ENCODE measurements around the gene TM9SF2. TPM values are rescaled to one million over a fixed set of nuclear protein-coding genes. Genes with fewer than 3 reads are reported as not detected.

The TM9SF2 gene
- polyA plus RNA-seq, 3 donors: 54.0 to 255 (median 218) TPM

DNA sequence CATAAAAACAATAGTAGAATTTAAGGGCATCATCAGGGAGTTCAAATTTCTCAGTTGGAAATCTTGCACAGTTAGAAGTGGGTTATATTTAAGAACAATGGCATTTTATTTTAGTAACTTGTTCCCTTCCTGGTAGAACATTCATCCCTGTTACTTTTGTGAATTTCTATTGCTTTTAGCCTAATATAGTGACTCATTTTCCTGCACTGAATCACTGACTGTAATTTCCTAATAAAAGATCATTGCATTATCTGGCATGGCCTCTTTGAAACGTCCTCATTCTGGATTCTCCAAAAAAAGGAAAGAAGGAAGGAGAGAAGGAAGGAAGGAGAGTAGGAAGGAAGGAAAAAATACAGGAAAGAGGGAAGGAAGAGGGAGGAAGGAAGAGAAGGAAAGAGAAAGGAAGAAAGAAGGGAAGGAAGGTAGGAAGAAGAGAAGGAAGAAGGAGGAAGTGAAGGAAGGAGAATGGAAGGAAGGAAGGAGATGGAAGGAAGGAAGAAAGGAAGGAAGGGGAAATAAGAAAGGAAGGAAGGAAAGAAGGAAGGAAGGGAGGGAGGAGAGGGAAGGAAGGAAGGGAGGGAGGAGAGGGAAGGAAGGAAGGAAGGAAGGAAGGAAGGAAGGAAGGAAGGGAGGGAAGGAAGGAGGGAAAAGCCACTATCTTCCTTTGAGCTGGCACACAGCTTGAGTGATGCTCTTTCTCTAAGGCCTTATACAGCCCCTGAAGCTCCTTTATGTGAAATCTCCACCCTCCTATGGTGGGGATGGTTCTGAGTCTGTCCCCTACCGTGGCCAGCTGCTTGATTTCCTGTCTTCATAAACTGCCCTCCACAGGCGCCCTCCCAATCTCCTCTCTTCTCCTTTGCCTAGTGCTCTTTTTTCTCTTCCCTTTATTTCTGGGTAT, 29.8 kb upstream of the TM9SF2 start:
- peaks cover 0 to 1% of the 10 kb centered on the region in 2 donors for H3K36me3 Mint-ChIP-seq
- no peaks in the 10 kb centered on the region for H3K79me2 ChIP-seq (ENCODE audit: insufficient read depth, low read length)
- TF ChIP-seq, protein P1, sequence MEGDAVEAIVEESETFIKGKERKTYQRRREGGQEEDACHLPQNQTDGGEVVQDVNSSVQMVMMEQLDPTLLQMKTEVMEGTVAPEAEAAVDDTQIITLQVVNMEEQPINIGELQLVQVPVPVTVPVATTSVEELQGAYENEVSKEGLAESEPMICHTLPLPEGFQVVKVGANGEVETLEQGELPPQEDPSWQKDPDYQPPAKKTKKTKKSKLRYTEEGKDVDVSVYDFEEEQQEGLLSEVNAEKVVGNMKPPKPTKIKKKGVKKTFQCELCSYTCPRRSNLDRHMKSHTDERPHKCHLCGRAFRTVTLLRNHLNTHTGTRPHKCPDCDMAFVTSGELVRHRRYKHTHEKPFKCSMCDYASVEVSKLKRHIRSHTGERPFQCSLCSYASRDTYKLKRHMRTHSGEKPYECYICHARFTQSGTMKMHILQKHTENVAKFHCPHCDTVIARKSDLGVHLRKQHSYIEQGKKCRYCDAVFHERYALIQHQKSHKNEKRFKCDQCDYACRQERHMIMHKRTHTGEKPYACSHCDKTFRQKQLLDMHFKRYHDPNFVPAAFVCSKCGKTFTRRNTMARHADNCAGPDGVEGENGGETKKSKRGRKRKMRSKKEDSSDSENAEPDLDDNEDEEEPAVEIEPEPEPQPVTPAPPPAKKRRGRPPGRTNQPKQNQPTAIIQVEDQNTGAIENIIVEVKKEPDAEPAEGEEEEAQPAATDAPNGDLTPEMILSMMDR (IDR thresholded peaks at IDR 0.05): no peak
- H3K27ac ChIP-seq (ENCODE audit: low read depth in 1 of 2, low read length in 2 of 2): peak overlapping the region in 1 of 2 donors; percentile 3
- no peak overlapping the region for H3K4me2 ChIP-seq (replicated peaks; ENCODE audit: extremely low read depth, low read length, poor library complexity, severe bottlenecking)
- no peak overlapping the region for H3K4me3 ChIP-seq (replicated peaks in 1 of 3; ENCODE audit: low read depth in 2 of 3, low read length in 3 of 3)
- 33% methylated on average over 2 of the region's 3 CpGs for WGBS (ENCODE audit: insufficient coverage)
- H2AFZ ChIP-seq (ENCODE audit: insufficient read depth, low read depth, low read length, poor library complexity, severe bottlenecking): no peak overlapping the region
- DNase-seq: peak in 2 of 3 donors; percentile 30 to 54
- H3K4me1 Mint-ChIP-seq: peaks cover 34% of the 10 kb centered on the region
- H3K4me1 ChIP-seq (ENCODE audit: control insufficient read depth in 1 of 2, insufficient read depth in 2 of 2, low read length in 2 of 2): peaks cover 25 to 28% of the 10 kb centered on the region in 2 donors
- peaks cover 0 to 8% (median 4%) of the 10 kb centered on the region in 7 donors for H3K9me3 Mint-ChIP-seq
- no peaks in the 10 kb centered on the region for H3K36me3 ChIP-seq (replicated peaks in 1 of 2; ENCODE audit: control insufficient read depth in 1 of 2, insufficient read depth in 2 of 2, low read length in 2 of 2)
- H3K27me3 Mint-ChIP-seq (ENCODE audit: low read depth in 3 of 3): peaks cover 0 to 3% (median 2%) of the 10 kb centered on the region in 3 donors
- no peak overlapping the region for H3K4me3 Mint-ChIP-seq
- H3K9me3 ChIP-seq (replicated peaks in 1 of 2; ENCODE audit: control insufficient read depth in 1 of 2, insufficient read depth in 1 of 2, low read length in 2 of 2): no peaks in the 10 kb centered on the region
- intact Hi-C loops (cut with micrococcal nuclease): no loop called here
- H3K27me3 ChIP-seq (ENCODE audit: control insufficient read depth in 2 of 2, insufficient read depth in 2 of 2, low read length in 2 of 2): no peaks in the 10 kb centered on the region
- no peaks in the 10 kb centered on the region for H4K20me1 ChIP-seq (ENCODE audit: insufficient read depth, low read length)
- H3K9ac ChIP-seq (ENCODE audit: insufficient read depth, low read length, poor library complexity, severe bottlenecking): no peak overlapping the region
- peak overlapping the region in 6 of 7 donors; percentile 25 to 86 (median 68) for H3K27ac Mint-ChIP-seq

DNA sequence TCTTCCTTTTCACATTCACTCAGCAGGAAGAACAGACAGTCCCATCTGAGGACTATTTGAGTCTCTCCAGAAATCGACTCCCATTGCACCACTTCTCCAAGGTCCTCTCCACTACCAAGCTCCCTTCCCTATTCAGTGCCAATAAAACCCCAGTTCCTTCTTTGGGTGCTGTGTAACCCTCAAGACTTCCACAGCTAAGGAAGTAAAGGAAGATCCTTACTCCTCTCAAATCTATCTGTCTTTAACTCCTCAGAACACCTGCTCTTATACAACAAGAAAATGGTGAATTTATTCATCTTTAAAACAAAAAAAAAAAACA, 29.2 kb upstream of the TM9SF2 start:
- H3K27ac Mint-ChIP-seq: peak overlapping the region in 1 of 7 donors; percentile 80
- H3K9me3 Mint-ChIP-seq: peaks cover 0 to 8% (median 4%) of the 10 kb centered on the region in 7 donors
- Histone ChIP-seq H3K79me2 (ENCODE audit: insufficient read depth, low read length) (no peaks in the 10 kb centered on the region), H3K27me3 (ENCODE audit: control insufficient read depth in 2 of 2, insufficient read depth in 2 of 2, low read length in 2 of 2) (no peaks in the 10 kb centered on the region), H3K36me3 (replicated peaks in 1 of 2; ENCODE audit: control insufficient read depth in 1 of 2, insufficient read depth in 2 of 2, low read length in 2 of 2) (no peaks in the 10 kb centered on the region), H3K9ac (ENCODE audit: insufficient read depth, low read length, poor library complexity, severe bottlenecking) (no peak overlapping the region), H3K27ac (ENCODE audit: low read depth in 1 of 2, low read length in 2 of 2) (no peak overlapping the region), H3K9me3 (replicated peaks in 1 of 2; ENCODE audit: control insufficient read depth in 1 of 2, insufficient read depth in 1 of 2, low read length in 2 of 2) (no peaks in the 10 kb centered on the region), H4K20me1 (ENCODE audit: insufficient read depth, low read length) (no peaks in the 10 kb centered on the region), H3K4me2 (replicated peaks; ENCODE audit: extremely low read depth, low read length, poor library complexity, severe bottlenecking) (no peak overlapping the region), H3K4me1 (ENCODE audit: control insufficient read depth in 1 of 2, insufficient read depth in 2 of 2, low read length in 2 of 2) (peaks cover 29 to 32% of the 10 kb centered on the region in 2 donors), H3K4me3 (replicated peaks in 1 of 3; ENCODE audit: low read depth in 2 of 3, low read length in 3 of 3) (no peak overlapping the region), H2AFZ (ENCODE audit: insufficient read depth, low read depth, low read length, poor library complexity, severe bottlenecking) (no peak overlapping the region)
- no peak overlapping the region for H3K4me3 Mint-ChIP-seq
- H3K27me3 Mint-ChIP-seq (ENCODE audit: low read depth in 3 of 3): peaks cover 0 to 3% (median 2%) of the 10 kb centered on the region in 3 donors
- intact Hi-C loops (cut with micrococcal nuclease): no loop called here
- H3K4me1 Mint-ChIP-seq: peaks cover 37% of the 10 kb centered on the region
- H3K36me3 Mint-ChIP-seq: peaks cover 0 to 1% of the 10 kb centered on the region in 2 donors
- WGBS (ENCODE audit: insufficient coverage): 25% methylated on average over 1 of the region's 1 CpG
- peak in 2 of 3 donors; percentile 21 to 38 for DNase-seq
- TF ChIP-seq, protein P1 (IDR thresholded peaks at IDR 0.05): no peak

All from CD14-positive monocyte (primary cell).